HEK293T (cell line): ENCODE data around the gene SYNGAP1.

Source experiments
- BHLHE40 ChIP-seq: fragments of 450-650 bp; IDR thresholded peaks from 2 replicates; pipeline ENCODE4 v1.6.1; 2016; ENCODE audit warnings: mild to moderate bottlenecking, moderate library complexity, borderline replicate concordance
- CTBP1 ChIP-seq: fragments of 450-650 bp; IDR thresholded peaks from 2 replicates; pipeline ENCODE4 v1.6.1; 2016; ENCODE audit warnings: borderline replicate concordance
- ELF4 ChIP-seq: fragments of 450-650 bp; IDR thresholded peaks from 2 replicates; pipeline ENCODE4 v1.6.1; 2017; ENCODE audit warnings: antibody characterized with exemption
- FOXA1 ChIP-seq: fragments of 450-650 bp; IDR thresholded peaks from 2 replicates; pipeline ENCODE4 v1.6.1; 2016; ENCODE audit warnings: mild to moderate bottlenecking
- FOXM1 ChIP-seq: fragments of 450-650 bp; IDR thresholded peaks from 2 replicates; pipeline ENCODE4 v1.6.1; 2017; ENCODE audit warnings: mild to moderate bottlenecking, borderline replicate concordance
- L3MBTL2 ChIP-seq: fragments of 450-650 bp; conservative IDR thresholded peaks from 2 replicates; pipeline ENCODE4 v1.6.1; 2016; ENCODE audit warnings: mild to moderate bottlenecking
- NFRKB ChIP-seq: fragments of 450-650 bp; IDR thresholded peaks from 2 replicates; pipeline ENCODE4 v1.6.1; 2016; ENCODE audit warnings: mild to moderate bottlenecking, moderate library complexity
- SP1 ChIP-seq: fragments of 450-650 bp; IDR thresholded peaks from 2 replicates; pipeline ENCODE4 v1.6.1; 2017
- TARDBP ChIP-seq: fragments of 450-650 bp; IDR thresholded peaks from 2 replicates; pipeline ENCODE4 v1.6.1; 2016
- TF ChIP-seq, protein P1 (sequence below): fragments of 450-650 bp; IDR thresholded peaks from 2 replicates; pipeline ENCODE4 v1.6.1; 2016

DNA sequence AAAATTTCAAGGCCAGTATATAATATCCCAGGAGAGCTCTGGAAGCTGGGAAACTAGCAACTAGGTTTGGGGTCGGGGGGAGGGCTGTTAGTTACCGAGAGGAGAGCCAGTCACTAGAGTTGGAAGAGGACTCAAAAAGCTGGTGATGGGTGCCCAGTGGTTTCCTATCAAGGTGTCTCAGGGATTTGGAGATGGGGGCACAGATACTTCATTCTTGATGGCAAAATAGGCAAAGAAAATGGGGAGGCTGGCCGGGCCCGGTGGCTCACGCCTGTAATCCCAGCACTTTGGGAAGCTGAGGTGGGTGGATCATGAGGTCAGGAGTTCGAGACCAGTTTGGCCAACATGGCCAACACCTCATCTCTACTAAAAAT is 8.2 kb upstream of the SYNGAP1 start:
- TF ChIP-seq ELF4 (no peak), TARDBP (no peak), SP1 (no peak), FOXA1 (no peak), FOXM1 (no peak), CTBP1 (no peak), L3MBTL2 (no peak), BHLHE40 (no peak), NFRKB (no peak)
- TF ChIP-seq, protein P1, sequence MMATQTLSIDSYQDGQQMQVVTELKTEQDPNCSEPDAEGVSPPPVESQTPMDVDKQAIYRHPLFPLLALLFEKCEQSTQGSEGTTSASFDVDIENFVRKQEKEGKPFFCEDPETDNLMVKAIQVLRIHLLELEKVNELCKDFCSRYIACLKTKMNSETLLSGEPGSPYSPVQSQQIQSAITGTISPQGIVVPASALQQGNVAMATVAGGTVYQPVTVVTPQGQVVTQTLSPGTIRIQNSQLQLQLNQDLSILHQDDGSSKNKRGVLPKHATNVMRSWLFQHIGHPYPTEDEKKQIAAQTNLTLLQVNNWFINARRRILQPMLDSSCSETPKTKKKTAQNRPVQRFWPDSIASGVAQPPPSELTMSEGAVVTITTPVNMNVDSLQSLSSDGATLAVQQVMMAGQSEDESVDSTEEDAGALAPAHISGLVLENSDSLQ: no peak
